ENCODE measurements around the gene PRG3.

Gene PRG3

GRCh38 chr11:57409321-57410100 is 28.6 kb upstream of the PRG3 start:
- H4K8ac ChIP-seq (ENCODE audit: low read depth, low read length) = no peak overlapping the region
- no peak overlapping the region for H3K4me3 ChIP-seq (ENCODE audit: low read length in 2 of 2)
- H2BK120ac ChIP-seq (ENCODE audit: low read depth, low read length) = no peak overlapping the region
- no peak overlapping the region for H3K27ac ChIP-seq (replicated peaks; ENCODE audit: low read length)
- H3K36me3 ChIP-seq (replicated peaks in 1 of 2; ENCODE audit: control insufficient read depth in 2 of 2, insufficient read depth in 2 of 2, low read length in 2 of 2) = peaks cover 20 to 69% of the 10 kb centered on the region in 2 donors
- no peaks in the 10 kb centered on the region for H3K27me3 ChIP-seq (ENCODE audit: control insufficient read depth in 3 of 3, insufficient read depth in 3 of 3, low read depth in 1 of 3, low read length in 3 of 3)
- H3K4me2 ChIP-seq (ENCODE audit: insufficient read depth, low read length, poor library complexity, severe bottlenecking) = no peak overlapping the region
- H2BK5ac ChIP-seq (ENCODE audit: low read length) = peak overlapping the region; percentile 56
- peak overlapping the region; percentile 64 for H4K91ac ChIP-seq (ENCODE audit: low read depth, low read length, poor library complexity)
- H2AFZ ChIP-seq (ENCODE audit: low read length) = no peak overlapping the region
- no peak overlapping the region for H2AK5ac ChIP-seq (ENCODE audit: low read depth, low read length)
- WGBS, 2 donors (ENCODE audit: extremely low coverage in 2 of 2, insufficient read length in 2 of 2, insufficient replicate concordance in 1 of 2) = no CpG with 5 or more reads among the region's 18 CpGs
- H3K4ac ChIP-seq (ENCODE audit: low read length) = no peak overlapping the region
- H2BK12ac ChIP-seq (ENCODE audit: low read length) = no peak overlapping the region
- peak overlapping the region; percentile 38 for H3K9ac ChIP-seq (ENCODE audit: low read depth, low read length, poor library complexity)
- H3K23ac ChIP-seq (ENCODE audit: low read depth, low read length, poor library complexity) = peak overlapping the region; percentile 4
- H3K4me1 ChIP-seq (ENCODE audit: control insufficient read depth in 2 of 2, insufficient read depth in 1 of 2, low read depth in 1 of 2, low read length in 2 of 2) = peaks cover 0 to 1% of the 10 kb centered on the region in 2 donors
- no peak overlapping the region for H3K18ac ChIP-seq (ENCODE audit: low read length)
- no peaks in the 10 kb centered on the region for H3K9me3 ChIP-seq (replicated peaks in 1 of 2; ENCODE audit: control insufficient read depth in 2 of 2, insufficient read depth in 1 of 2, low read depth in 1 of 2, low read length in 2 of 2)
- H3K79me1 ChIP-seq (ENCODE audit: low read depth, low read length) = no peaks in the 10 kb centered on the region
- DNase-seq (ENCODE audit: low spot score) = no peak
- no peak overlapping the region for H2BK15ac ChIP-seq (ENCODE audit: low read length)
- no peak overlapping the region for H3K14ac ChIP-seq (ENCODE audit: low read length)

- no peak overlapping the region for H2BK12ac ChIP-seq (ENCODE audit: low read length)
- H3K4me3 ChIP-seq (ENCODE audit: low read length in 2 of 2) = no peak overlapping the region
- no peak overlapping the region for H2BK15ac ChIP-seq (ENCODE audit: low read length)
- no peak overlapping the region for H3K14ac ChIP-seq (ENCODE audit: low read length)
- no peaks in the 10 kb centered on the region for H3K79me1 ChIP-seq (ENCODE audit: low read depth, low read length)
- H2BK5ac ChIP-seq (ENCODE audit: low read length) = no peak overlapping the region
- no peak overlapping the region for H2AK5ac ChIP-seq (ENCODE audit: low read depth, low read length)
- peaks cover 0 to 1% of the 10 kb centered on the region in 2 donors for H3K4me1 ChIP-seq (ENCODE audit: control insufficient read depth in 2 of 2, insufficient read depth in 1 of 2, low read depth in 1 of 2, low read length in 2 of 2)
- H2BK120ac ChIP-seq (ENCODE audit: low read depth, low read length) = no peak overlapping the region
- H4K8ac ChIP-seq (ENCODE audit: low read depth, low read length) = no peak overlapping the region
- H3K9me3 ChIP-seq (replicated peaks in 1 of 2; ENCODE audit: control insufficient read depth in 2 of 2, insufficient read depth in 1 of 2, low read depth in 1 of 2, low read length in 2 of 2) = no peaks in the 10 kb centered on the region
- no peak overlapping the region for H3K23ac ChIP-seq (ENCODE audit: low read depth, low read length, poor library complexity)
- DNase-seq (ENCODE audit: low spot score) = no peak
- H4K91ac ChIP-seq (ENCODE audit: low read depth, low read length, poor library complexity) = no peak overlapping the region
- no peak overlapping the region for H3K18ac ChIP-seq (ENCODE audit: low read length)
- H3K9ac ChIP-seq (ENCODE audit: low read depth, low read length, poor library complexity) = no peak overlapping the region
- no peak overlapping the region for H3K4ac ChIP-seq (ENCODE audit: low read length)
- H3K4me2 ChIP-seq (ENCODE audit: insufficient read depth, low read length, poor library complexity, severe bottlenecking) = no peak overlapping the region
- no peak overlapping the region for H3K27ac ChIP-seq (replicated peaks; ENCODE audit: low read length)
- H2AFZ ChIP-seq (ENCODE audit: low read length) = no peak overlapping the region
- no peaks in the 10 kb centered on the region for H3K27me3 ChIP-seq (ENCODE audit: control insufficient read depth in 3 of 3, insufficient read depth in 3 of 3, low read depth in 1 of 3, low read length in 3 of 3)
- peaks cover 15 to 62% of the 10 kb centered on the region in 2 donors for H3K36me3 ChIP-seq (replicated peaks in 1 of 2; ENCODE audit: control insufficient read depth in 2 of 2, insufficient read depth in 2 of 2, low read length in 2 of 2)
- WGBS, 2 donors (ENCODE audit: extremely low coverage in 2 of 2, insufficient read length in 2 of 2, insufficient replicate concordance in 1 of 2) = no CpG with 5 or more reads among the region's 2 CpGs
Measured at GRCh38 chr11:57408771-57409170, 27.8 kb upstream of the PRG3 start.

- no peak overlapping the region for H3K4ac ChIP-seq (ENCODE audit: low read length)
- no peak overlapping the region for H3K4me2 ChIP-seq (ENCODE audit: insufficient read depth, low read length, poor library complexity, severe bottlenecking)
- no peaks in the 10 kb centered on the region for H3K79me1 ChIP-seq (ENCODE audit: low read depth, low read length)
- no peaks in the 10 kb centered on the region for H3K9me3 ChIP-seq (replicated peaks in 1 of 2; ENCODE audit: control insufficient read depth in 2 of 2, insufficient read depth in 1 of 2, low read depth in 1 of 2, low read length in 2 of 2)
- H3K4me3 ChIP-seq (ENCODE audit: low read length in 2 of 2) = no peak overlapping the region
- H2BK120ac ChIP-seq (ENCODE audit: low read depth, low read length) = no peak overlapping the region
- no peak overlapping the region for H2AK5ac ChIP-seq (ENCODE audit: low read depth, low read length)
- H3K27ac ChIP-seq (replicated peaks; ENCODE audit: low read length) = no peak overlapping the region
- H3K27me3 ChIP-seq (ENCODE audit: control insufficient read depth in 3 of 3, insufficient read depth in 3 of 3, low read depth in 1 of 3, low read length in 3 of 3) = no peaks in the 10 kb centered on the region
- H2BK15ac ChIP-seq (ENCODE audit: low read length) = no peak overlapping the region
- no CpG with 5 or more reads among the region's 8 CpGs for WGBS, 2 donors (ENCODE audit: extremely low coverage in 2 of 2, insufficient read length in 2 of 2, insufficient replicate concordance in 1 of 2)
- H2BK12ac ChIP-seq (ENCODE audit: low read length) = no peak overlapping the region
- peaks cover 0 to 1% of the 10 kb centered on the region in 2 donors for H3K4me1 ChIP-seq (ENCODE audit: control insufficient read depth in 2 of 2, insufficient read depth in 1 of 2, low read depth in 1 of 2, low read length in 2 of 2)
- H4K8ac ChIP-seq (ENCODE audit: low read depth, low read length) = no peak overlapping the region
- no peak overlapping the region for H4K91ac ChIP-seq (ENCODE audit: low read depth, low read length, poor library complexity)
- no peak overlapping the region for H3K14ac ChIP-seq (ENCODE audit: low read length)
- no peak overlapping the region for H3K18ac ChIP-seq (ENCODE audit: low read length)
- peaks cover 12 to 55% of the 10 kb centered on the region in 2 donors for H3K36me3 ChIP-seq (replicated peaks in 1 of 2; ENCODE audit: control insufficient read depth in 2 of 2, insufficient read depth in 2 of 2, low read length in 2 of 2)
- H2BK5ac ChIP-seq (ENCODE audit: low read length) = no peak overlapping the region
- no peak overlapping the region for H2AFZ ChIP-seq (ENCODE audit: low read length)
- DNase-seq (ENCODE audit: low spot score) = no peak
- H3K23ac ChIP-seq (ENCODE audit: low read depth, low read length, poor library complexity) = no peak overlapping the region
- no peak overlapping the region for H3K9ac ChIP-seq (ENCODE audit: low read depth, low read length, poor library complexity)
Measured at GRCh38 chr11:57407941-57408475, 27.1 kb upstream of the PRG3 start.

- no peak overlapping the region for H3K18ac ChIP-seq (ENCODE audit: low read length)
- no peak overlapping the region for H3K4me3 ChIP-seq (ENCODE audit: low read length in 2 of 2)
Measured at GRCh38 chr11:57407010-57407920, 26.3 kb upstream of the PRG3 start.

More at GRCh38 chr11:57407010-57407920, 26.3 kb upstream of the PRG3 start:
- Histone ChIP-seq H3K27me3 (ENCODE audit: control insufficient read depth in 3 of 3, insufficient read depth in 3 of 3, low read depth in 1 of 3, low read length in 3 of 3) (no peaks in the 10 kb centered on the region), H3K4ac (ENCODE audit: low read length) (no peak overlapping the region), H3K9me3 (replicated peaks in 1 of 2; ENCODE audit: control insufficient read depth in 2 of 2, insufficient read depth in 1 of 2, low read depth in 1 of 2, low read length in 2 of 2) (no peaks in the 10 kb centered on the region), H3K4me1 (ENCODE audit: control insufficient read depth in 2 of 2, insufficient read depth in 1 of 2, low read depth in 1 of 2, low read length in 2 of 2) (peaks cover 0 to 1% of the 10 kb centered on the region in 2 donors), H2BK5ac (ENCODE audit: low read length) (no peak overlapping the region), H2BK15ac (ENCODE audit: low read length) (no peak overlapping the region), H2AFZ (ENCODE audit: low read length) (no peak overlapping the region), H3K27ac (replicated peaks; ENCODE audit: low read length) (no peak overlapping the region), H4K91ac (ENCODE audit: low read depth, low read length, poor library complexity) (no peak overlapping the region), H2BK12ac (ENCODE audit: low read length) (no peak overlapping the region), H3K9ac (ENCODE audit: low read depth, low read length, poor library complexity) (no peak overlapping the region), H3K36me3 (replicated peaks in 1 of 2; ENCODE audit: control insufficient read depth in 2 of 2, insufficient read depth in 2 of 2, low read length in 2 of 2) (peaks cover 12 to 51% of the 10 kb centered on the region in 2 donors), H2BK120ac (ENCODE audit: low read depth, low read length) (no peak overlapping the region), H3K14ac (ENCODE audit: low read length) (no peak overlapping the region), H3K23ac (ENCODE audit: low read depth, low read length, poor library complexity) (no peak overlapping the region), H2AK5ac (ENCODE audit: low read depth, low read length) (no peak overlapping the region), H4K8ac (ENCODE audit: low read depth, low read length) (no peak overlapping the region), H3K79me1 (ENCODE audit: low read depth, low read length) (no peaks in the 10 kb centered on the region), H3K4me2 (ENCODE audit: insufficient read depth, low read length, poor library complexity, severe bottlenecking) (no peak overlapping the region)
- no peak for DNase-seq (ENCODE audit: low spot score)
- no CpG with 5 or more reads among the region's 9 CpGs for WGBS, 2 donors (ENCODE audit: extremely low coverage in 2 of 2, insufficient read length in 2 of 2, insufficient replicate concordance in 1 of 2)
